ENCODE results near the gene FADS2. TPM values are rescaled to one million over a fixed set of nuclear protein-coding genes. Genes with fewer than 3 reads are reported as not detected.

FADS2 gene
- total RNA-seq, 4 donors from 2014 or later = 17.6 to 40.0 (median 33.4) TPM

GRCh38 chr11:61855939-61856680 lies 28.0 kb downstream of the FADS2 start:
- peaks cover 0 to 23% (median 0%) of the 10 kb centered on the region in 3 donors for H3K4me1 ChIP-seq
- H3K9me3 ChIP-seq = no peaks in the 10 kb centered on the region
- no peak for ATAC-seq
- H3K36me3 ChIP-seq = peaks cover 0 to 94% of the 10 kb centered on the region in 2 donors
- WGBS, 2 donors (ENCODE audit: low coverage in 1 of 2) = 84 to 90% methylated on average over 2 to 4 of the region's 12 CpGs
- TF ChIP-seq POLR2AphosphoS5 (IDR thresholded peaks at IDR 0.05) (no peak), POLR2A (IDR thresholded peaks at IDR 0.05) (no peak), EP300 (IDR thresholded peaks at IDR 0.05) (no peak), CTCF (IDR thresholded peaks at IDR 0.05) (no peak)
- no peak overlapping the region for H3K27ac ChIP-seq
- no peaks in the 10 kb centered on the region for H3K27me3 ChIP-seq
- no peak overlapping the region for H3K4me3 ChIP-seq

DNA sequence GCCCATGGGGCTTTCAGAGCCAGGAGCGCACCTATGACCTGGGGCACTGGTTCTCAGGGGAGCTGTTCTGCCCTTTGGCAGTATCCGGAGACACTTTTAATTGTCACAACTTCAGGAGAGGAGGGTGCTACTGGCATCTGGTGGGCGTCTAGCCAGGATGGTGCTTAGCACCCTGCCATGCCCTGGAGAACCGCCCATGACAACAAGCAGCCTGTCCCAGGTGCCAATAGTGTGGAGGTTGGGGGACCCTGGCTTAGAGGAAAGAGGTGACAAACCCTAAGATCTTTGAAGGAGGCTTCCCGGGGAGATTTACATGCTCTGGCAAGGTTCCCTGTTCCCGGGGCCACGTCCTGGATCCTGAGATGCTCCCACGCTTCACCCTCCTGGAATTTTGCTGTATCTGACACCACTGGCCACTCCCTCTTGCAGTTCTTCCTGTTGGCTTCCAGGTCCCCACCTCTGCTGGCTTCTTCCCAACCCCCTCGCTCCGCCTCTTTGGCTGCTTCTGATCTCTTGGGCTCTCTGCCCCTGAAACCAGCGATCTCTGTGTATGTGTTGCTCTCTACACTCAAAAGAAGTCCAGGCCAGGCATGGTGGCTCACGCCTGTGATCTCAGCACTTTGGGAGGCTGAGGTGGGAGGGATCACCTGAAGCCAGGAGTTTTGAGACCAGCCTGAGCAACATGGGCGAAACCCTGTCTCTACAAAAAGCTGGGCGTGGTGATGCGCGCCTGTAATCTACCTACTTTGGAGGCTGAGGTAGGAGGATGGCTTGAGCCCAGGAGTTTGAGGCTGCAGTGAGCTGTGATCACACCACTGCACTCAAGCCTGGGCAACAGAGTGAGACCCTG lies 32.2 kb downstream of the FADS2 start:
- no peak overlapping the region for H3K27ac ChIP-seq
- ATAC-seq = no peak
- H3K36me3 ChIP-seq = peaks cover 0 to 92% of the 10 kb centered on the region in 2 donors
- no peaks in the 10 kb centered on the region for H3K27me3 ChIP-seq
- WGBS, 2 donors (ENCODE audit: low coverage in 1 of 2) = 67 to 90% methylated on average over 5 to 9 of the region's 16 CpGs
- TF ChIP-seq EP300 (IDR thresholded peaks at IDR 0.05) = no peak
- TF ChIP-seq POLR2AphosphoS5 (IDR thresholded peaks at IDR 0.05) = no peak
- no peak for TF ChIP-seq POLR2A (IDR thresholded peaks at IDR 0.05)
- no peak for TF ChIP-seq CTCF (IDR thresholded peaks at IDR 0.05)
- H3K4me1 ChIP-seq = peaks cover 0 to 8% (median 0%) of the 10 kb centered on the region in 3 donors
- no peaks in the 10 kb centered on the region for H3K9me3 ChIP-seq
- no peak overlapping the region for H3K4me3 ChIP-seq

- TF ChIP-seq POLR2AphosphoS5 (IDR thresholded peaks at IDR 0.05) = no peak
- TF ChIP-seq CTCF (IDR thresholded peaks at IDR 0.05) = no peak
- no peak for TF ChIP-seq POLR2A (IDR thresholded peaks at IDR 0.05)
- TF ChIP-seq EP300 (IDR thresholded peaks at IDR 0.05) = no peak
- ATAC-seq = no peak
- Histone ChIP-seq H3K9me3 (no peaks in the 10 kb centered on the region), H3K27me3 (no peaks in the 10 kb centered on the region), H3K4me3 (no peak overlapping the region), H3K4me1 (peaks cover 0 to 8% (median 0%) of the 10 kb centered on the region in 3 donors), H3K27ac (no peak overlapping the region), H3K36me3 (peaks cover 0 to 98% of the 10 kb centered on the region in 2 donors)
- 80 to 89% methylated on average over 1 to 3 of the region's 9 CpGs for WGBS, 2 donors (ENCODE audit: low coverage in 1 of 2)
Observed at GRCh38 chr11:61861634-61862033, 33.5 kb downstream of the FADS2 start.

DNA sequence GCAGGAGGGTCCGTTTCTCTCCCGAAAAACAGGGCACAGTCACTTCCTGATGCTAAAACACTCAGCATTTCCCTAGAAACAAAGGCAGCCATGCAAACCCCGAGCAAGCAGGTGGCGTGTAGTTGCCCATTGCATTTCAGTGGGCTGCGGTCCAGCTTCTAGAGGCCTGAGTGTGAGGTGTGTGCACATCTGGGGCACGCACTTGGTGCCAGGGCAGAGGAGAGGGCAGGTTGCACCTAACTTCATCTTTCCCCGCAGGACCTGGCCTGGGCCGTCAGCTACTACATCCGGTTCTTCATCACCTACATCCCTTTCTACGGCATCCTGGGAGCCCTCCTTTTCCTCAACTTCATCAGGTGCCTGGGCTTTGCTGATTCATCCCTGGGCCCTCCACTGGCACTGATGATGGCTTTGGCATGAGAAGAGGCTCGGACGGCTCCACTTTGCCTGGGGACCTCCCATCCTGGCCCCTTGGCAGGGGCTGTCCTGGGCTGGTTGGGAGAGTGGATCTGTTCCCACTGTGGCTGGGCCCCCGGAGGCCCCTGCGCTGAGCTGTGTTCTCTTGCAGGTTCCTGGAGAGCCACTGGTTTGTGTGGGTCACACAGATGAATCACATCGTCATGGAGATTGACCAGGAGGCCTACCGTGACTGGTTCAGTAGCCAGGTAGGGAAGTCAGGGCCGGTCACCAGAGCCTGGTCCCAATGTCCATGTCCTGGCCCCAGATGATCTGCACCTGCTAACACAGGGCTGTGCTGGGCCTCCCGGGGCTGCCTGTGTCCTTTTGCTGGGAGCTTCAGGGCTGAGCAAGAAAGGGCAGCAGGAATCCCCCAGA lies 34.8 kb downstream of the FADS2 start:
- H3K27ac ChIP-seq = no peak overlapping the region
- TF ChIP-seq POLR2AphosphoS5 (IDR thresholded peaks at IDR 0.05) (no peak), POLR2A (IDR thresholded peaks at IDR 0.05) (no peak)
- peaks cover 0 to 8% (median 0%) of the 10 kb centered on the region in 3 donors for H3K4me1 ChIP-seq
- ATAC-seq = no peak
- no peaks in the 10 kb centered on the region for H3K27me3 ChIP-seq
- no peaks in the 10 kb centered on the region for H3K9me3 ChIP-seq
- no peak overlapping the region for H3K4me3 ChIP-seq
- WGBS, 2 donors (ENCODE audit: low coverage in 1 of 2) = 94% methylated on average over 3 to 7 of the region's 18 CpGs
- H3K36me3 ChIP-seq = peaks cover 0 to 88% of the 10 kb centered on the region in 2 donors
